K562 (cell line): ENCODE results near the gene TNFSF9. TPM values are rescaled to one million over a fixed set of nuclear protein-coding genes. Genes with fewer than 3 reads are reported as not detected.

Source experiments
- ARID1B ChIP-seq: fragments of 450-650 bp; IDR thresholded peaks from 2 replicates; pipeline ENCODE4 v1.6.1; 2016; ENCODE audit warnings: antibody characterized with exemption, mild to moderate bottlenecking, inconsistent platforms
- BRD4 ChIP-seq: fragments of 200-600 bp; sonication (generic); IDR thresholded peaks from 2 replicates; pipeline ENCODE4 v1.6.1; 2017; ENCODE audit warnings: inconsistent platforms
- FOXA1 ChIP-seq: fragments of 450-650 bp; IDR thresholded peaks from 2 replicates; pipeline ENCODE4 v1.6.1; 2016; ENCODE audit warnings: mild to moderate bottlenecking, borderline replicate concordance
- GATA2 ChIP-seq: sonication (generic); formaldehyde crosslinking; IDR thresholded peaks from 2 replicates; pipeline ENCODE4 v1.4.0; 2020; ENCODE audit warnings: mild to moderate bottlenecking, missing genetic modification reagents
- HDAC3 ChIP-seq: fragments of 450-650 bp; IDR thresholded peaks from 2 replicates; pipeline ENCODE4 v1.6.1; 2018; ENCODE audit warnings: borderline replicate concordance, mild to moderate bottlenecking, moderate library complexity; ENCODE audit not compliant: partially characterized antibody
- HDGF ChIP-seq: fragments of 450-650 bp; IDR thresholded peaks from 2 replicates; pipeline ENCODE4 v1.6.1; 2016
- HEY1 ChIP-seq: fragments of 250-450 bp; sonication (Bioruptor Pico); IDR thresholded peaks from 2 replicates; pipeline ENCODE4 v1.5.0; 2020; ENCODE audit warnings: mild to moderate bottlenecking, moderate library complexity, borderline replicate concordance
- JUN ChIP-seq, 2 experiments: sonication (generic) in 1 of 2; formaldehyde crosslinking in 1 of 2; IDR thresholded peaks; 2 replicates each; pipeline versions ENCODE4 v1.6.1 to v1.8.0; 2012 to 2022; ENCODE audit warnings: borderline replicate concordance in 2 of 2, mild to moderate bottlenecking in 2 of 2, improper control_type of control experiment in 1 of 2, low read depth in 1 of 2, low read length in 1 of 2, missing genetic modification reagents in 1 of 2
- KAT2B ChIP-seq: IDR thresholded peaks from one replicate; pipeline ENCODE4 v1.6.1; 2012; ENCODE audit warnings: low read depth, mild to moderate bottlenecking, control low read depth, inconsistent platforms, low read length, moderate library complexity
- KDM2B ChIP-seq: fragments of 250-450 bp; sonication (Bioruptor Pico); IDR thresholded peaks from 2 replicates; pipeline ENCODE4 v1.8.0; 2021; ENCODE audit warnings: mild to moderate bottlenecking, moderate library complexity
- KDM4B ChIP-seq, 2 experiments: fragments of 450-650 bp in 1 of 2; sonication (generic) in 1 of 2; IDR thresholded peaks; 2 replicates each; pipeline ENCODE4 v1.6.1; 2016 to 2017; ENCODE audit warnings: borderline replicate concordance in 2 of 2, antibody characterized with exemption in 1 of 2, low read depth in 1 of 2, mild to moderate bottlenecking in 1 of 2
- MEIS2 ChIP-seq: fragments of 450-650 bp; IDR thresholded peaks from 2 replicates; pipeline ENCODE4 v1.6.1; 2014; ENCODE audit warnings: mild to moderate bottlenecking; ENCODE audit not compliant: partially characterized antibody
- NFXL1 ChIP-seq: fragments of 450-650 bp; formaldehyde crosslinking; IDR thresholded peaks from 2 replicates; pipeline ENCODE4 v1.4.0; 2021; ENCODE audit warnings: mild to moderate bottlenecking
- TCF7 ChIP-seq: sonication (generic); IDR thresholded peaks from 2 replicates; pipeline ENCODE4 v1.6.1; 2016; ENCODE audit warnings: antibody characterized with exemption, borderline replicate concordance
- XRCC3 ChIP-seq: fragments of 450-650 bp; IDR thresholded peaks from 2 replicates; pipeline ENCODE4 v1.6.1; 2017; ENCODE audit warnings: mild to moderate bottlenecking, moderate library complexity
- ZNF217 ChIP-seq: sonication (generic); formaldehyde crosslinking; IDR thresholded peaks from 2 replicates; pipeline ENCODE4 v1.8.0; 2022; ENCODE audit warnings: mild to moderate bottlenecking, missing genetic modification reagents
- ZNF274 ChIP-seq: IDR thresholded peaks from 2 replicates; pipeline ENCODE4 v1.6.1; 2011; ENCODE audit warnings: low read depth, mild to moderate bottlenecking, low read length, moderate library complexity, borderline replicate concordance
- ZNF766 ChIP-seq: fragments of 200-800 bp; sonication (Bioruptor generic); conservative IDR thresholded peaks from 2 replicates; pipeline ENCODE4 v1.6.1; 2016; ENCODE audit warnings: missing genetic modification characterization, missing compliant biosample characterization
- polyA plus RNA-seq, 8 experiments: library from polyadenylated mRNA; depleted of rRNA in 4 of 8; stranded (reverse) in 5 of 8; unstranded in 3 of 8; fragments of >200 nt; fragmentation: Nextera tagmentation in 2 of 8; fragmentation: Illumina TruSeq in 1 of 8; extraction: Ambion mirVana in 2 of 8; extraction: Trizol in 1 of 8; gene quantifications; 2 replicates each; pipeline versions ENCODE4 v1.2.1 to v1.2.3, GENCODE V29; 2011 to 2014; ENCODE audit warnings: inconsistent platforms in 1 of 8, missing spikeins in 1 of 8
- total RNA-seq, 7 experiments: library from RNA; depleted of rRNA in 6 of 7; stranded (reverse); fragments of >200 nt in 6 of 7; fragmentation: Illumina TruSeq in 2 of 7; extraction: Trizol in 2 of 7; gene quantifications; 2 replicates each; pipeline versions ENCODE4 v1.2.1 to v1.2.3, GENCODE V29; 2011 to 2021; ENCODE audit warnings: low replicate concordance in 1 of 7
- TF ChIP-seq, protein P1 (sequence below): sonication (generic); formaldehyde crosslinking; IDR thresholded peaks from 2 replicates; pipeline ENCODE4 v1.8.0; 2022; ENCODE audit warnings: mild to moderate bottlenecking, missing genetic modification reagents
- TF ChIP-seq, protein P2 (sequence below), 2 experiments: fragments of 450-650 bp in 1 of 2; sonication (generic) in 1 of 2; formaldehyde crosslinking in 1 of 2; IDR thresholded peaks in 1 of 2; conservative IDR thresholded peaks in 1 of 2; 2 replicates each; pipeline versions ENCODE4 v1.6.1 to v1.8.1; 2016 to 2023; ENCODE audit warnings: mild to moderate bottlenecking in 2 of 2, moderate library complexity in 2 of 2, inconsistent platforms in 1 of 2, missing genetic modification reagents in 1 of 2
- TF ChIP-seq, protein P3 (sequence below): fragments of 450-650 bp; IDR thresholded peaks from 2 replicates; pipeline ENCODE4 v1.6.1; 2016; ENCODE audit warnings: low read depth, mild to moderate bottlenecking, moderate library complexity
- TF ChIP-seq, protein P4 (sequence below): fragments of 250-450 bp; sonication (Bioruptor Pico); IDR thresholded peaks from 2 replicates; pipeline ENCODE4 v1.4.0; 2020; ENCODE audit warnings: mild to moderate bottlenecking, moderate library complexity
- TF ChIP-seq, protein P5 (sequence below): sonication (generic); formaldehyde crosslinking; IDR thresholded peaks from 2 replicates; pipeline ENCODE4 v1.4.0; 2020; ENCODE audit warnings: mild to moderate bottlenecking, missing genetic modification reagents

The TNFSF9 gene
- total and polyA plus RNA-seq, 9 of the 15 experiments (the other 6 are each of a cell fraction or from before 2014, with no cell fraction given), result 1.4 to 17.9 (median 6.5) TPM

DNA sequence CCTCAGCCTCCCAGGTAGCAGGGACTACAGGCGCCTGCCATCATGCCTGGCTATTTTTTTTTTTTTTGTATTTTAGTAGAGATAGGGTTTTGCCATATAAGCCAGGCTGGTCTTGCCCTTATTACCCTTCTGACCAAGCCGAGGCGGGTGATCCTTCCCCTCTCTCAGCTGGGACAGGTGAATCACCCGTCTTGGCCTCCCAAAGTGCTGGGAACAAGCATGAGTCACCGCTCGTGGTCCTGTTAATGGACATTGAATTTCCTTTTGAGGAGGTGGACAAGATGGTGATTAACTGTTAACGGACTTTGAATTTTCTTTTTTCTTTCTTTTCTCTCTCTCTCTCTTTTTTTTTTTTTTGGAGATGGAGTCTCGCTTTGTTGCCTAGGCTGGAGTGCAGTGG, 49.5 kb downstream of the TNFSF9 start (continued):
- no peak for TF ChIP-seq XRCC3
- TF ChIP-seq, protein P1, sequence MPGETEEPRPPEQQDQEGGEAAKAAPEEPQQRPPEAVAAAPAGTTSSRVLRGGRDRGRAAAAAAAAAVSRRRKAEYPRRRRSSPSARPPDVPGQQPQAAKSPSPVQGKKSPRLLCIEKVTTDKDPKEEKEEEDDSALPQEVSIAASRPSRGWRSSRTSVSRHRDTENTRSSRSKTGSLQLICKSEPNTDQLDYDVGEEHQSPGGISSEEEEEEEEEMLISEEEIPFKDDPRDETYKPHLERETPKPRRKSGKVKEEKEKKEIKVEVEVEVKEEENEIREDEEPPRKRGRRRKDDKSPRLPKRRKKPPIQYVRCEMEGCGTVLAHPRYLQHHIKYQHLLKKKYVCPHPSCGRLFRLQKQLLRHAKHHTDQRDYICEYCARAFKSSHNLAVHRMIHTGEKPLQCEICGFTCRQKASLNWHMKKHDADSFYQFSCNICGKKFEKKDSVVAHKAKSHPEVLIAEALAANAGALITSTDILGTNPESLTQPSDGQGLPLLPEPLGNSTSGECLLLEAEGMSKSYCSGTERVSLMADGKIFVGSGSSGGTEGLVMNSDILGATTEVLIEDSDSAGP (CRISPR knock-in tag), result no peak
- TF ChIP-seq KDM4B (IDR thresholded peaks at IDR 0.05; ENCODE audit: borderline replicate concordance in 2 of 2, low read depth in 1 of 2), result no peak
- TF ChIP-seq TCF7, result no peak
- TF ChIP-seq FOXA1, result no peak
- TF ChIP-seq, protein P2, sequence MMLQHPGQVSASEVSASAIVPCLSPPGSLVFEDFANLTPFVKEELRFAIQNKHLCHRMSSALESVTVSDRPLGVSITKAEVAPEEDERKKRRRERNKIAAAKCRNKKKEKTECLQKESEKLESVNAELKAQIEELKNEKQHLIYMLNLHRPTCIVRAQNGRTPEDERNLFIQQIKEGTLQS (IDR thresholded peaks at IDR 0.05), result peak; percentile 90
- TF ChIP-seq, protein P2 (CRISPR knock-in tag; conservative IDR thresholded peaks at IDR 0.05), result no peak
- TF ChIP-seq ARID1B, result peak; percentile 65
- no peak for TF ChIP-seq GATA2 (CRISPR knock-in tag)
- TF ChIP-seq HEY1 (CRISPR knock-in tag), result no peak
- no peak for TF ChIP-seq KDM2B
- peak; percentile 90; the same call in 1 of the 2 replicates for TF ChIP-seq JUN (IDR thresholded peaks at IDR 0.05; ENCODE audit: borderline replicate concordance, low read depth, low read length)
- no peak for TF ChIP-seq JUN (CRISPR knock-in tag; IDR thresholded peaks at IDR 0.05; ENCODE audit: borderline replicate concordance)
- no peak for TF ChIP-seq HDGF
- TF ChIP-seq ZNF217 (CRISPR knock-in tag), result no peak
- TF ChIP-seq, protein P3, sequence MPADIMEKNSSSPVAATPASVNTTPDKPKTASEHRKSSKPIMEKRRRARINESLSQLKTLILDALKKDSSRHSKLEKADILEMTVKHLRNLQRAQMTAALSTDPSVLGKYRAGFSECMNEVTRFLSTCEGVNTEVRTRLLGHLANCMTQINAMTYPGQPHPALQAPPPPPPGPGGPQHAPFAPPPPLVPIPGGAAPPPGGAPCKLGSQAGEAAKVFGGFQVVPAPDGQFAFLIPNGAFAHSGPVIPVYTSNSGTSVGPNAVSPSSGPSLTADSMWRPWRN, result no peak
- TF ChIP-seq HDAC3, result no peak
- TF ChIP-seq MEIS2, result peak; percentile 57
- TF ChIP-seq, protein P4, sequence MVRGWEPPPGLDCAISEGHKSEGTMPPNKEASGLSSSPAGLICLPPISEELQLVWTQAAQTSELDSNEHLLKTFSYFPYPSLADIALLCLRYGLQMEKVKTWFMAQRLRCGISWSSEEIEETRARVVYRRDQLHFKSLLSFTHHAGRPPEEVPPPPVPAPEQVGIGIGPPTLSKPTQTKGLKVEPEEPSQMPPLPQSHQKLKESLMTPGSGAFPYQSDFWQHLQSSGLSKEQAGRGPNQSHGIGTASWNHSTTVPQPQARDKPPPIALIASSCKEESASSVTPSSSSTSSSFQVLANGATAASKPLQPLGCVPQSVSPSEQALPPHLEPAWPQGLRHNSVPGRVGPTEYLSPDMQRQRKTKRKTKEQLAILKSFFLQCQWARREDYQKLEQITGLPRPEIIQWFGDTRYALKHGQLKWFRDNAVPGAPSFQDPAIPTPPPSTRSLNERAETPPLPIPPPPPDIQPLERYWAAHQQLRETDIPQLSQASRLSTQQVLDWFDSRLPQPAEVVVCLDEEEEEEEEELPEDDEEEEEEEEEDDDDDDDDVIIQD (CRISPR knock-in tag), result no peak
- TF ChIP-seq ZNF766 (CRISPR knock-in tag), result no peak
- no peak for TF ChIP-seq BRD4
- TF ChIP-seq KAT2B, result no peak
- TF ChIP-seq NFXL1 (CRISPR knock-in tag), result no peak
- TF ChIP-seq, protein P5, sequence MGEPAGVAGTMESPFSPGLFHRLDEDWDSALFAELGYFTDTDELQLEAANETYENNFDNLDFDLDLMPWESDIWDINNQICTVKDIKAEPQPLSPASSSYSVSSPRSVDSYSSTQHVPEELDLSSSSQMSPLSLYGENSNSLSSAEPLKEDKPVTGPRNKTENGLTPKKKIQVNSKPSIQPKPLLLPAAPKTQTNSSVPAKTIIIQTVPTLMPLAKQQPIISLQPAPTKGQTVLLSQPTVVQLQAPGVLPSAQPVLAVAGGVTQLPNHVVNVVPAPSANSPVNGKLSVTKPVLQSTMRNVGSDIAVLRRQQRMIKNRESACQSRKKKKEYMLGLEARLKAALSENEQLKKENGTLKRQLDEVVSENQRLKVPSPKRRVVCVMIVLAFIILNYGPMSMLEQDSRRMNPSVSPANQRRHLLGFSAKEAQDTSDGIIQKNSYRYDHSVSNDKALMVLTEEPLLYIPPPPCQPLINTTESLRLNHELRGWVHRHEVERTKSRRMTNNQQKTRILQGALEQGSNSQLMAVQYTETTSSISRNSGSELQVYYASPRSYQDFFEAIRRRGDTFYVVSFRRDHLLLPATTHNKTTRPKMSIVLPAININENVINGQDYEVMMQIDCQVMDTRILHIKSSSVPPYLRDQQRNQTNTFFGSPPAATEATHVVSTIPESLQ, result no peak
- TF ChIP-seq ZNF274, result no peak
